ENCODE measurements around the gene RAB33B.

DNA sequence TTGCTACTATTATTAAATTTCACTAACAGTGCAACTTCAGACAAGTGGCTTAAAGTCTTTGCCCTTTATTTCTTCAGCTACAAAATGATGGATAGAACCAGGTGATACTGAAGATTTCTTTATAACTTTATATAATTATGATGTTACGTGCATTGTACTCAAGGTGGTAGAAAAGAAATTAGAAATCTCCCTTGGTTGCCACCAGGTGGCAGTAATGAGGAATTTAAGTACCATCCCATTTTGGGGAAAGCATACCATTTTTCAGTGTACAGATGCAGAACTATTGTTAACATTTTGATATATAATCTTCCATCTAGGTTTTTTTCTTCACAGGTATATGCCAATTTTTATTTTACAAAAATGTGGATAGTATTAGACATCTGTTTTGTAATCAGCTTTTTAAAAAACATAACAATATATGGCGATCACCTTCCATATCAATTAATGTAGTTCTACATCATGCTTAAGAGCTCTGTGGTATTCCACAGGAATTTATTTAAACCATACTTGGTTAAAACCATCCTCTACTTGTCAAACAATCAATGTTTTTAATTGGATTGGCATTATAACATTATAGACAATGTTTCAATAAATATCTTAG lies 37.7 kb upstream of the RAB33B start:
- no peak for TF ChIP-seq POLR2AphosphoS5 (IDR thresholded peaks at IDR 0.05; ENCODE audit: low read depth, low read length)
- TF ChIP-seq, protein P1, sequence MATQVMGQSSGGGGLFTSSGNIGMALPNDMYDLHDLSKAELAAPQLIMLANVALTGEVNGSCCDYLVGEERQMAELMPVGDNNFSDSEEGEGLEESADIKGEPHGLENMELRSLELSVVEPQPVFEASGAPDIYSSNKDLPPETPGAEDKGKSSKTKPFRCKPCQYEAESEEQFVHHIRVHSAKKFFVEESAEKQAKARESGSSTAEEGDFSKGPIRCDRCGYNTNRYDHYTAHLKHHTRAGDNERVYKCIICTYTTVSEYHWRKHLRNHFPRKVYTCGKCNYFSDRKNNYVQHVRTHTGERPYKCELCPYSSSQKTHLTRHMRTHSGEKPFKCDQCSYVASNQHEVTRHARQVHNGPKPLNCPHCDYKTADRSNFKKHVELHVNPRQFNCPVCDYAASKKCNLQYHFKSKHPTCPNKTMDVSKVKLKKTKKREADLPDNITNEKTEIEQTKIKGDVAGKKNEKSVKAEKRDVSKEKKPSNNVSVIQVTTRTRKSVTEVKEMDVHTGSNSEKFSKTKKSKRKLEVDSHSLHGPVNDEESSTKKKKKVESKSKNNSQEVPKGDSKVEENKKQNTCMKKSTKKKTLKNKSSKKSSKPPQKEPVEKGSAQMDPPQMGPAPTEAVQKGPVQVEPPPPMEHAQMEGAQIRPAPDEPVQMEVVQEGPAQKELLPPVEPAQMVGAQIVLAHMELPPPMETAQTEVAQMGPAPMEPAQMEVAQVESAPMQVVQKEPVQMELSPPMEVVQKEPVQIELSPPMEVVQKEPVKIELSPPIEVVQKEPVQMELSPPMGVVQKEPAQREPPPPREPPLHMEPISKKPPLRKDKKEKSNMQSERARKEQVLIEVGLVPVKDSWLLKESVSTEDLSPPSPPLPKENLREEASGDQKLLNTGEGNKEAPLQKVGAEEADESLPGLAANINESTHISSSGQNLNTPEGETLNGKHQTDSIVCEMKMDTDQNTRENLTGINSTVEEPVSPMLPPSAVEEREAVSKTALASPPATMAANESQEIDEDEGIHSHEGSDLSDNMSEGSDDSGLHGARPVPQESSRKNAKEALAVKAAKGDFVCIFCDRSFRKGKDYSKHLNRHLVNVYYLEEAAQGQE (IDR thresholded peaks at IDR 0.05; ENCODE audit: insufficient read depth in 1 of 2, low read depth in 2 of 2, low read length in 2 of 2): no peak
- no peak for TF ChIP-seq TAF1 (IDR thresholded peaks at IDR 0.05; ENCODE audit: borderline replicate concordance, insufficient read depth, low read length)
- TF ChIP-seq FOXP2 (optimal IDR thresholded peaks at IDR 0.05; ENCODE audit: borderline replicate concordance, extremely low read depth, extremely low read length, insufficient read depth): no peak

Measured in PFSK-1 (cell line).